ENCODE data around the gene CACNA2D4.

Gene CACNA2D4

DNA sequence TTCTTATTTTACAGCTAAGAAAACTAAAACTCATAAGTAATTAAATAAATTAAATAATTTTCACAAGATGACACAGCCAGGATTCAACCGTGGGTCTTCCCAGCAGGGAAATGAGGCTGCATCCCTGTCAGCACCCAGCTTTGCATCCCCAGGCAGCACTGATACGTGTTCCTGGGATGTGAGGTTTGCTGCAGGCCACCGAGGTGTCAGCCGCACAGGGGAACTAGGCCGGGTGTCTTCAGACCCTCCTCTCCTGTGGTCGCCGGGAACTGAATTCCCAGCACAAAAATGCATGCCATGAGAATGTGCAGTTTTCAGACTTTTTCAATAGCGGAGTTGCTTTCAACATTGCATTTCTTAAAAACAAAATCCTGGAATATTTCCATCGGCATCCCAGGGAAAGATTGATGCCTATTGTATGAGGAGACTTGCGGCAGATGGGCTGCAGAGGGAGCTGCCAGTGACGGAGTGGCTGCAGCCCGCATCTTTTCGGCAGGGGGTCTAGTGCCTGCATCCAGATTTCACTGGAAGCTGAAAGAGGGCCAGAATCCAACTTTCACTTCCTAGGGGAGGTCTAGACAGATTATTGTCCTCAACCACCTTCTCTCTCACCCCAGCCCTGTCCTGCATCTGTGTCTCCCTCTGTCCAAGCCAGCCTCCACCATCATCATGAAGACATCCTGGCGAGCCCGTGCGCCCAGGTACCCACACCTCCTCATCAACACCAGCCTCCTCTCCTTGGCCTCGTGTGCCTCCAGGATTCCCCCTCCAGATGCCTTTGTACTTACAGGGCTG is 85.5 kb downstream of the CACNA2D4 start:
- TF ChIP-seq, protein P1, sequence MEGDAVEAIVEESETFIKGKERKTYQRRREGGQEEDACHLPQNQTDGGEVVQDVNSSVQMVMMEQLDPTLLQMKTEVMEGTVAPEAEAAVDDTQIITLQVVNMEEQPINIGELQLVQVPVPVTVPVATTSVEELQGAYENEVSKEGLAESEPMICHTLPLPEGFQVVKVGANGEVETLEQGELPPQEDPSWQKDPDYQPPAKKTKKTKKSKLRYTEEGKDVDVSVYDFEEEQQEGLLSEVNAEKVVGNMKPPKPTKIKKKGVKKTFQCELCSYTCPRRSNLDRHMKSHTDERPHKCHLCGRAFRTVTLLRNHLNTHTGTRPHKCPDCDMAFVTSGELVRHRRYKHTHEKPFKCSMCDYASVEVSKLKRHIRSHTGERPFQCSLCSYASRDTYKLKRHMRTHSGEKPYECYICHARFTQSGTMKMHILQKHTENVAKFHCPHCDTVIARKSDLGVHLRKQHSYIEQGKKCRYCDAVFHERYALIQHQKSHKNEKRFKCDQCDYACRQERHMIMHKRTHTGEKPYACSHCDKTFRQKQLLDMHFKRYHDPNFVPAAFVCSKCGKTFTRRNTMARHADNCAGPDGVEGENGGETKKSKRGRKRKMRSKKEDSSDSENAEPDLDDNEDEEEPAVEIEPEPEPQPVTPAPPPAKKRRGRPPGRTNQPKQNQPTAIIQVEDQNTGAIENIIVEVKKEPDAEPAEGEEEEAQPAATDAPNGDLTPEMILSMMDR (IDR thresholded peaks at IDR 0.05; ENCODE audit: insufficient read depth, low read length): no peak
- no peak for TF ChIP-seq POLR2AphosphoS5 (IDR thresholded peaks at IDR 0.05; ENCODE audit: low read depth)
- no peak for TF ChIP-seq SPI1 (IDR thresholded peaks at IDR 0.05; ENCODE audit: borderline replicate concordance, low read depth)
- TF ChIP-seq GABPA (IDR thresholded peaks at IDR 0.05; ENCODE audit: low read depth): no peak
- TF ChIP-seq, protein P2, sequence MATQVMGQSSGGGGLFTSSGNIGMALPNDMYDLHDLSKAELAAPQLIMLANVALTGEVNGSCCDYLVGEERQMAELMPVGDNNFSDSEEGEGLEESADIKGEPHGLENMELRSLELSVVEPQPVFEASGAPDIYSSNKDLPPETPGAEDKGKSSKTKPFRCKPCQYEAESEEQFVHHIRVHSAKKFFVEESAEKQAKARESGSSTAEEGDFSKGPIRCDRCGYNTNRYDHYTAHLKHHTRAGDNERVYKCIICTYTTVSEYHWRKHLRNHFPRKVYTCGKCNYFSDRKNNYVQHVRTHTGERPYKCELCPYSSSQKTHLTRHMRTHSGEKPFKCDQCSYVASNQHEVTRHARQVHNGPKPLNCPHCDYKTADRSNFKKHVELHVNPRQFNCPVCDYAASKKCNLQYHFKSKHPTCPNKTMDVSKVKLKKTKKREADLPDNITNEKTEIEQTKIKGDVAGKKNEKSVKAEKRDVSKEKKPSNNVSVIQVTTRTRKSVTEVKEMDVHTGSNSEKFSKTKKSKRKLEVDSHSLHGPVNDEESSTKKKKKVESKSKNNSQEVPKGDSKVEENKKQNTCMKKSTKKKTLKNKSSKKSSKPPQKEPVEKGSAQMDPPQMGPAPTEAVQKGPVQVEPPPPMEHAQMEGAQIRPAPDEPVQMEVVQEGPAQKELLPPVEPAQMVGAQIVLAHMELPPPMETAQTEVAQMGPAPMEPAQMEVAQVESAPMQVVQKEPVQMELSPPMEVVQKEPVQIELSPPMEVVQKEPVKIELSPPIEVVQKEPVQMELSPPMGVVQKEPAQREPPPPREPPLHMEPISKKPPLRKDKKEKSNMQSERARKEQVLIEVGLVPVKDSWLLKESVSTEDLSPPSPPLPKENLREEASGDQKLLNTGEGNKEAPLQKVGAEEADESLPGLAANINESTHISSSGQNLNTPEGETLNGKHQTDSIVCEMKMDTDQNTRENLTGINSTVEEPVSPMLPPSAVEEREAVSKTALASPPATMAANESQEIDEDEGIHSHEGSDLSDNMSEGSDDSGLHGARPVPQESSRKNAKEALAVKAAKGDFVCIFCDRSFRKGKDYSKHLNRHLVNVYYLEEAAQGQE (IDR thresholded peaks at IDR 0.05; ENCODE audit: insufficient replicate concordance, low read depth): no peak
- no peaks in the 10 kb centered on the region for H3K27me3 ChIP-seq (ENCODE audit: insufficient read depth, poor library complexity, severe bottlenecking)
- no peak for DNase-seq (ENCODE audit: low read depth in 1 of 2, low spot score in 1 of 2)
- no peak overlapping the region for H3K27ac ChIP-seq (replicated peaks)
- H3K4me3 ChIP-seq (replicated peaks; ENCODE audit: insufficient read depth, low read length): no peak overlapping the region

DNA sequence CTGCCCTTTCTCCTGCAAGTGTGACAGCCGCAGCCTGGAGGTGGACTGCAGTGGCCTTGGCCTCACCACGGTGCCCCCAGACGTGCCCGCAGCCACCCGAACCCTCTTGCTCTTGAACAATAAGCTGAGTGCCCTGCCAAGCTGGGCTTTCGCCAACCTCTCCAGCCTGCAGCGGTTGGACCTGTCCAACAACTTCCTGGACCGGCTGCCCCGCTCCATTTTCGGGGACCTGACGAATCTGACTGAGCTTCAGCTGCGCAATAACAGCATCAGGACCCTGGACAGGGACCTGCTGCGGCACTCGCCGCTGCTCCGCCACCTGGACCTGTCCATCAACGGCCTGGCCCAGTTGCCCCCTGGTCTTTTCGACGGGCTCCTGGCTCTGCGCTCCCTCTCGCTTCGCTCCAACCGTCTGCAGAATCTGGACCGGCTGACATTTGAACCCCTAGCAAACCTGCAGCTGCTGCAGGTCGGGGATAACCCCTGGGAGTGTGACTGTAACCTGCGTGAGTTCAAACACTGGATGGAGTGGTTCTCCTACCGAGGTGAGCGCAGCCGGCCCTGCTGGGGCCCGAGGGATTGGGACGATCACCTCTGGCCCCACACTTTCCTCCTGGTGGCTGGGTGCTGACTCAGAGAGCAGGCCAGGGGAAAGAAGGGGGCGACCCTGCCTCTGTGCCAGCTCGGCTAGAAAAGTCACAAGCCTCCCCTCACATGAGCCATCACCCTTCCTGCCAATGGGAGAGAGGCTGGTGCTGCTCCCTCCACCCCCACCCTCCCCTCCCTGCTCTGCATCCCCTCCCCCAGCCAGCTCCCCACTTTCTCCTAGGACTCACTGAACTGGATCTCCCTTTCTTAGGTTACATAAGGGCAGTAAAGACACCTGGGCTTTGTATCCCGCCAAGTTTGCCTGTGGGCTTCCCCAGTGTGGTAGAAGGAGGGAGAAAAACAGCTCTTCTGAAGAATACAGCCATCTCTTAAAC is 87.2 kb downstream of the CACNA2D4 start:
- DNase-seq (ENCODE audit: low read depth in 1 of 2, low spot score in 1 of 2): peak in 1 of 2 experiments; percentile 61
- Histone ChIP-seq H3K27me3 (ENCODE audit: insufficient read depth, poor library complexity, severe bottlenecking) (no peaks in the 10 kb centered on the region), H3K27ac (replicated peaks) (no peak overlapping the region), H3K4me3 (replicated peaks; ENCODE audit: insufficient read depth, low read length) (no peak overlapping the region)
- TF ChIP-seq, protein P2 (IDR thresholded peaks at IDR 0.05; ENCODE audit: insufficient replicate concordance, low read depth): peak; percentile 99
- TF ChIP-seq SPI1 (IDR thresholded peaks at IDR 0.05; ENCODE audit: borderline replicate concordance, low read depth): no peak
- TF ChIP-seq, protein P1 (IDR thresholded peaks at IDR 0.05; ENCODE audit: insufficient read depth, low read length): no peak

DNA sequence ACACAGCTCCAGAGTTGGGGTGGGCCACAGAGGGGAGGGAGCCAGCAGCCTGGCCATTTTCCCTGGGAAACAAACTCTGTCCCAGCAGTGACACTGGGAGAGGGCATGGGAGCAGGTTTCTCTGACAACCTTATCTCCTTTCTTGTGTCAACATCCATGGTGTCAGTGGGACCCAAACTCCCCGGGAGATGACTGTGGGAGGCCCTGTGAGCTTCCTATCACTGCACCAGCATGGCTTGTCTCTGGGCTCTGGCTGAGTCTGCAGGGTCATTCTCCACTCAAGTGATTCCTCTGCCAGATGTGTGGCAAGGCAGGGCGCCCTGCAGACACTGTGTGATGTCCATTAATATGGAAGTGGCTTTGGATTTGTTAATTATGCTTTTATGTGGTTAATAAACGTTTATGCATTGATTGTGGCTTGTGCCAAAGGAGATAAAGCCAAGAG is 88.0 kb downstream of the CACNA2D4 start:
- H3K27ac ChIP-seq (replicated peaks): no peak overlapping the region
- no peak overlapping the region for H3K4me3 ChIP-seq (replicated peaks; ENCODE audit: insufficient read depth, low read length)
- TF ChIP-seq, protein P2 (IDR thresholded peaks at IDR 0.05; ENCODE audit: insufficient replicate concordance, low read depth): no peak
- TF ChIP-seq, protein P1 (IDR thresholded peaks at IDR 0.05; ENCODE audit: insufficient read depth, low read length): no peak
- TF ChIP-seq GABPA (IDR thresholded peaks at IDR 0.05; ENCODE audit: low read depth): no peak
- TF ChIP-seq SPI1 (IDR thresholded peaks at IDR 0.05; ENCODE audit: borderline replicate concordance, low read depth): no peak
- TF ChIP-seq POLR2AphosphoS5 (IDR thresholded peaks at IDR 0.05; ENCODE audit: low read depth): no peak
- H3K27me3 ChIP-seq (ENCODE audit: insufficient read depth, poor library complexity, severe bottlenecking): no peaks in the 10 kb centered on the region
- DNase-seq (ENCODE audit: low read depth in 1 of 2, low spot score in 1 of 2): no peak
